Anterior cingulate cortex (tissue), 58 donors: ENCODE results near the gene DUSP6.

Experiments used
- DNase-seq, 58 donors: peaks; one replicate each; lab custom pipeline; 2025; lab: John Stamatoyannopoulos, UW

DUSP6 gene

GRCh38 chr12:89335452-89336244 is 16.7 kb downstream of the DUSP6 start:
- DNase-seq, result no peak

DNA sequence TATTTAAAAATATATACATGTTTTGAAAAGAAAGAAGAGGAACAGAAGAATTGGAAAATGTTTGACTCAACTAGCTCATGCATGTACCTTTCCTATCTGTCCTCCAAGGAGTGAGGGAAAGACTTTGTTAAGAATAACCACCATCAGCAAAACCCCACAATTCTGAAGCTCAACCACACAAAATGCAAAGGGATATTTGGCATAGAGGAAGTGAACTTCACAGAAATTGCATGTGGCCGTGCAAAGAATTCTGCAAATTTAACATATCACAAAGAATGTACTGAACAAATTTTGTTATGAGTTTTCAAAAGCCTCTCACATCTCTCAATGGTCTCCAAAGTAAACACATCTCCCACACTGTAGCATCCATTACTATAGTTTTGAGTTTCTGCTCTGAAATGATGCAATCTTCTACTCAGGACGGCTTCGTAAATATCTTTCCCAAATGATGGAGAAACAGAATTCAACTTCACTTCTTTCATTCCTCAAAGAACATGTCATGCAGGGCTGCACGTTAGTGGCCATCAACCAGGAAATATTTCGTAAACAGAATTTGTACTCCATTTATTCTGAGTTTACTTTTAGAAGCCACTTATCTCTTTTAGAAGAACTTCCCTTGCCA is 17.6 kb downstream of the DUSP6 start:
- DNase-seq, result no peak

DNA sequence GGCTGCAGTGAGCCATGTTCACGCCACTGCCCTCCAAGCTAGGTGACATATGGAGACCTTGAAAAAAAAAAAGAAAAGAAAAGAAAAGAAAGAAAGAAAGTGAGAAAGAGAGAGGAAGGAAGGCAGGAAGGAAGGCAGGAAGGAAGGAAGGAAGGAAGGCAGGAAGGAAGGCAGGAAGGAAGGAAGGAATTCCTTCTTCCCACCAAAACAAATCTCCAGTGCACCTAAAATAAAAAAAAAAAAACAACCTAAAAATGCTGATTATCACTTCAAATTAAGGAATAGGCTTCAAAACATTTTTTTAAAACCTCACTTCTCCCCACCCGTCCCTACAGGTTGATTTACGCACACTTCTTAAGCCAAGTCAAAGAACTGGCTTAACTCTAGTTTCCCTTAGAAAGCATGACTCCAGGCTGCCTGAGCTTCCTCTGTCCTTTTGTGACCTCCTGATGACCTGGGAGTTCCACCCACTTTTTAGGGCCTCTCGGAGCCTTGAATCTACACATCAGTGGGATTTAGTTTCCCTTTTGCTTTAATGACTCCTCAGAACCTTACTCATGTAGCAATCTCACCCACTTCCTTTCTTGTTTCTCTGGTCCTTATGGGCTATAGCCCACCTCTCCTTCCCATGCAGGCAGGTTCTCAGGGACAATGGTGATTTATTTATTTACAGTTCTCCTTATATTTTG is 18.6 kb downstream of the DUSP6 start:
- DNase-seq, result no peak

GRCh38 chr12:89328151-89329030 is 23.9 kb downstream of the DUSP6 start:
- peak in 12 of 58 donors; percentile 11 to 79 (median 35) for DNase-seq

- DNase-seq, result peak in 8 of 58 donors; percentile 10 to 47 (median 24)
Observed at GRCh38 chr12:89327486-89328094, 24.7 kb downstream of the DUSP6 start.

GRCh38 chr12:89326239-89327040 is 25.9 kb downstream of the DUSP6 start:
- DNase-seq, result no peak

DNA sequence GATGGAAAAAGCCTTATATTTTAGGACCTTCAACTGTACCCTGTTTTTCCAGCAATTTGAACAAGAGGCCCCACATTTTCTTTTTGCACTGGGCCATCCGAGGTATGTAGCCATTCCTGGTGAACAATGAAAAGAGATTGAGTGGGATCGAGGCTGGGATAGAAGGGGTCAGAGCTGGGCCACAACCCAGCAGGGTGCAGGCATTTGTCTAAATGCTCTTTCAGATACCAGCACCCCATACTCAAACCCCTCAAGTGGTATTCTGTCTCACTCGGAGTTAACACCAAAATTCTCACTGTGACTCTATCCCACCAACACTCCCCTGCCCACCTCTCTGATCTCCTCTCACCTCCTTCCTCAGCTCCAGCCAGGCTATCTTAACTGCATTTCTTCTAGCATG is 26.8 kb downstream of the DUSP6 start:
- no peak for DNase-seq

DNA sequence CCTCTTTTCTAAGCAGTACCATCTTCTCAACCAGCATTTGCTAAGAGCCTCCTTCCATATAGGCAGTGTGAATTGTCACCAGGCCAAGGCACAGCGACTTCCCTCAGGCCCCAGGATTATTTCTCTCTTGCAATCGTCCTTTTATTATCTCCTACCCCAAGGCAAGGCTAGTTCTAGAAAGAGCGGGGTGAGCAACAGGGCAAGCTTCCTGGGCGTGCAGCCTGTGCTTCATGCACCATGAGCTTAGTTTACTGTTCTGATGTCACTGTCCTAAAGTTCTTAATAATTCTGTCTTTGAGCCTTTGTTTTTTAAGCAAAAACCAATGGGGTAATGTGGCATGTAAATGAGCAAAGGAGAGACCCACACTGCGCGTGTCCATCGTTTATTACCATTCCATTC is 27.9 kb downstream of the DUSP6 start:
- DNase-seq, result no peak

DNA sequence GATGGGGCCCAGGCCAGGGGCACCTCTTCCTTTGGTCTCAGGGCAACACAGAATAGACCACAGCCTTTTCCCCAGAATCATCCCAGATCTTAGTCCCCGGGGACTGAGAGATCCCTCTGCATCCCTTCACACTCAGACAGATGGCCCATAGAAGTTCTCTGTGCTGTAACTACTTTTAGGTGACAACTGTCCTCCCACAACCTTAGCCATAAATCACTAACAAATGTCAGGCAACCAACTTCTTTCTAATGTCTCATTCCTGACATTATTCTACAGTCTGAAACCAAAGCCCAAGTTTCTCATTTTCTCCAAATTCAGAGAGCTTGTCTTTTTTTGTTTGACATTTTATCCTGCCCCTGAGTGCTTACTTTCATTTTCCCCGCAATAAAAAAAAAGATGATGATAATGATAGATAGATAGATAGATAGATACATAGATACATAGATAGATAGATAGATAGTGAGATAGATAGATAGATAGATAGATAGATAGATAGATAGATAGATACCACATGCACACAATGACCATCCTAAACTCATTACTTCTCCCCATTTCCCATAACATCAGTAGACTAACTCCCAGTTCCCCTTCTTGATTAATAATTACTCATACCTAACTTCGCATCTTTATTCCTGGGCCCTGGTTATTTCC is 28.6 kb downstream of the DUSP6 start:
- DNase-seq, result peak in 2 of 58 donors; percentile 8 to 22

- no peak for DNase-seq
Observed at GRCh38 chr12:89320735-89321134, 31.6 kb downstream of the DUSP6 start.

GRCh38 chr12:89319606-89320005 is 32.7 kb downstream of the DUSP6 start:
- no peak for DNase-seq

DNA sequence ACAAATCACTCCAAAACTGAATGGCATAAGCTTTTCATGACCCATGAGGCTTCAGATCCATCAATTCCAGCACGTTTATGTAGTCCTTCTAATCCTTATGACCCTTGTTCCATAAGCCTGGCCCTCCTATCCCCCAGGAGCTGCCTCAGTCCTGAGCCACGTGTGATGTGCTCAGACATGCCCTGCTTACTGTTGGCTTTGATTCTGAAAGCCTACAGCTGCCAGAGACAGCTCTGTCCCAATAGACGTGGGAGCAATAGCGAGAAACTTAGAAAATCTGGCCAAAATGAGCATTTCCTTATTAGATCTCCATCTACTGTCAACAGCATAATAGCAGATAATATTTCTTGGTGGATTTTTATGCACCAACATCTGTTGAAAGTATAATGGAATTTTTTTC is 33.2 kb downstream of the DUSP6 start:
- no peak for DNase-seq

DNA sequence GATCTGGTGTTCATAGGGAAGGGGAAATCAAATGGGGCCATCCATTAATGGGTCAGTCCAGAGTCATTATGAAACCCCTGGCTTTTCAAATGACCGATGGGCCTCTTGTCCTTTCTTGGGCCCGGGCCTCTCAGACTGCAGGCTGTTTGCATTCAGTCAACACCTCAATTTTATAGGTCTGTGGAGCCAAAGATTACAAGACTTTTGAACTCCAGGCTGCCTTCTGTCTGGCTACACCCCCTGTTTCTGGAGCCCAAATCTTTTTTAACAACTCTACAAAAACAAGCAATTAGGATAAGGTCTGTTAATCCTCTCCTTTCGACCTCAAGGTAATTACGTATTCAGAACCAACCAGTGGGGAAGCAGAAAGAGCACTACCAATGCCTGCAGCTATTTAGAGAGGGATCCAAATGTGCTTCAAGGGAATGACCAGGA is 35.6 kb downstream of the DUSP6 start:
- DNase-seq, result no peak

GRCh38 chr12:89314060-89314761 is 38.1 kb downstream of the DUSP6 start:
- no peak for DNase-seq

- DNase-seq, result no peak
Observed at GRCh38 chr12:89311703-89312293, 40.5 kb downstream of the DUSP6 start.

DNA sequence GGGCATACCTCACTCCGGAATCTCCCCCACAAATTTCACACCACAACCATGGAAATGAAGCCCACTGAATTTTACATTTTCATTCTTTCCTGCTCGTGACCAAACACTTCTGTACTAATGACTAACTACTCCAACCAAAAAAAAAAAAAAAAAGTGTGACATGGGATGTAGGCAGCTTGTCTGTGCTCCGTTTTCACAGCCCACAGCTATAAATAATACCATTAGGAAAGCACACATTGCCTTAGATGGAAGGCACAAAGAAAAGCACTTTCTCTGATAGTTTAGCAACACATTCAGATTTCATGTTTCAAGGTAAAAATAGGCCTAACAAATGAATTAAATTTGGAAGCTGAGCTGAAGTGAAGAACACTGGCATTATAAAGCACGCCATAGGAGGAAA is 42.5 kb downstream of the DUSP6 start:
- peak in 2 of 58 donors; percentile 29 to 37 for DNase-seq

- DNase-seq, result peak in 1 of 58 donors; percentile 6
Observed at GRCh38 chr12:89309440-89309802, 42.9 kb downstream of the DUSP6 start.
